Measurements from ENCODE around the gene RPUSD1.
"Not testable (repeated sequence)": the region's sequence is repeated elsewhere in the genome, so short reads cannot be mapped to it uniquely, and the experiment has no call there.

Gene RPUSD1

DNA sequence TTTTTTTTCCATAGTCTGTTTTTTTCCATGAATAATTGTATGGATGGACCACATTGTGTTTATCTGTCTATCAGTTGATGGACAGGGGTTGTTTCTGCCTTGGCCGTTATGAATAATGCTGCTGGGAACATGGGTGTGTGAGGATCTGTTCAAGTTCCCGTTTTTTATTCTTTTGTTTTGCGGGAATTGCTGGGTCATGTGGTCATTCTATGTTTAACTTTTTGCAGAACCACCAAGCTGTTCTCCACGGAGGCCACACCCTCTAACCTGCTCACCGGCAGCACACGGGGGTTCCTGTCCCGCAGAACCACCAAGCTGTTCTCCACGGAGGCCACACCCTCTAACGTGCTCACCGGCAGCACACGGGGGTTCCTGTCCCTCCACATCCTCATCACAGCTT, 33.5 kb downstream of the RPUSD1 start:
- H3K79me2 ChIP-seq (ENCODE audit: insufficient read depth, low read length), result no peaks in the 10 kb centered on the region
- H3K27me3 ChIP-seq (ENCODE audit: low read length), result no peaks in the 10 kb centered on the region
- no peak overlapping the region for H3K4me2 ChIP-seq (ENCODE audit: low read depth, low read length, poor library complexity, severe bottlenecking)
- H3K9me3 ChIP-seq (ENCODE audit: insufficient read depth, low read length), result no peaks in the 10 kb centered on the region
- no peak overlapping the region for H3K27ac ChIP-seq (ENCODE audit: low read depth, low read length)
- no peak overlapping the region for H3K4me3 ChIP-seq (ENCODE audit: insufficient read depth, low read length, poor library complexity, severe bottlenecking)
- H4K20me1 ChIP-seq (ENCODE audit: low read depth, low read length), result no peaks in the 10 kb centered on the region
- no peaks in the 10 kb centered on the region for H3K36me3 ChIP-seq (ENCODE audit: low read length)
- no peaks in the 10 kb centered on the region for H3K9me2 ChIP-seq (replicated peaks; ENCODE audit: insufficient read depth, low read length)
- no peak overlapping the region for H3K9ac ChIP-seq (ENCODE audit: low read length)
- no peak overlapping the region for H2AFZ ChIP-seq (ENCODE audit: low read depth, low read length, severe bottlenecking)
- H3F3A ChIP-seq (ENCODE audit: insufficient read depth), result no peaks in the 10 kb centered on the region
- TF ChIP-seq, protein P1, sequence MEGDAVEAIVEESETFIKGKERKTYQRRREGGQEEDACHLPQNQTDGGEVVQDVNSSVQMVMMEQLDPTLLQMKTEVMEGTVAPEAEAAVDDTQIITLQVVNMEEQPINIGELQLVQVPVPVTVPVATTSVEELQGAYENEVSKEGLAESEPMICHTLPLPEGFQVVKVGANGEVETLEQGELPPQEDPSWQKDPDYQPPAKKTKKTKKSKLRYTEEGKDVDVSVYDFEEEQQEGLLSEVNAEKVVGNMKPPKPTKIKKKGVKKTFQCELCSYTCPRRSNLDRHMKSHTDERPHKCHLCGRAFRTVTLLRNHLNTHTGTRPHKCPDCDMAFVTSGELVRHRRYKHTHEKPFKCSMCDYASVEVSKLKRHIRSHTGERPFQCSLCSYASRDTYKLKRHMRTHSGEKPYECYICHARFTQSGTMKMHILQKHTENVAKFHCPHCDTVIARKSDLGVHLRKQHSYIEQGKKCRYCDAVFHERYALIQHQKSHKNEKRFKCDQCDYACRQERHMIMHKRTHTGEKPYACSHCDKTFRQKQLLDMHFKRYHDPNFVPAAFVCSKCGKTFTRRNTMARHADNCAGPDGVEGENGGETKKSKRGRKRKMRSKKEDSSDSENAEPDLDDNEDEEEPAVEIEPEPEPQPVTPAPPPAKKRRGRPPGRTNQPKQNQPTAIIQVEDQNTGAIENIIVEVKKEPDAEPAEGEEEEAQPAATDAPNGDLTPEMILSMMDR (IDR thresholded peaks at IDR 0.05; ENCODE audit: insufficient read depth, low read length, poor library complexity, severe bottlenecking), result no peak
- no peak for TF ChIP-seq EZH2phosphoT487 (conservative IDR thresholded peaks at IDR 0.05; ENCODE audit: low read length)

DNA sequence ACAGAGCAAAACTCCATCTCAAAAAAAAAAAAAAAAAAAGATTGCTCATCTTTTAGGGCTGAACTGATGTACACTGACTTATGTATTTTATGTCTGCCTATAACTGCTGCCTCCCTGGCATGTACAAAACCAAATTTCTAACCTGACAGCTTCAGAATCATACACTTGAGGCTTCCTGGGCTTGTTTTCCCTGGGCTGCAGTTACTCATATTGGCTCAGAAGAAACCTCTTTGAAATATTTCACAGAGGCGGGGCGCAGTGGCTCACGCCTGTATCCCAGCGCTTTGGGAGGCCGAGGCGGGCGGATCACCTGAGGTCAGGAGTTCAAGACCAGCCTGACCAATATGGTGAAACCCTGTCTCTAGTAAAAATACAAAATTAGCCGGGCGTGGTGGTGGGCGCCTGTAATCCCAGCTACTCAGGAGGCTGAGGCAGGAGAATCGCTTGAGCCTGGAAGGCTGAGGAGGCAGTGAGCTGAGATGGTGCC, 34.0 kb downstream of the RPUSD1 start:
- not testable (repeated sequence) for H3K27ac ChIP-seq (ENCODE audit: low read depth, low read length); H3K4me2 ChIP-seq (ENCODE audit: low read depth, low read length, poor library complexity, severe bottlenecking)

GRCh38 chr16:752007-752312, 36.2 kb downstream of the RPUSD1 start:
- Histone ChIP-seq H3K9ac (ENCODE audit: low read length) (no peak overlapping the region), H3K4me3 (ENCODE audit: insufficient read depth, low read length, poor library complexity, severe bottlenecking) (no peak overlapping the region), H3K36me3 (ENCODE audit: low read length) (no peaks in the 10 kb centered on the region), H3K27me3 (ENCODE audit: low read length) (no peaks in the 10 kb centered on the region), H3F3A (ENCODE audit: insufficient read depth) (no peaks in the 10 kb centered on the region), H3K4me2 (ENCODE audit: low read depth, low read length, poor library complexity, severe bottlenecking) (no peak overlapping the region), H3K9me3 (ENCODE audit: insufficient read depth, low read length) (no peaks in the 10 kb centered on the region), H3K27ac (ENCODE audit: low read depth, low read length) (no peak overlapping the region), H3K79me2 (ENCODE audit: insufficient read depth, low read length) (no peaks in the 10 kb centered on the region), H4K20me1 (ENCODE audit: low read depth, low read length) (no peaks in the 10 kb centered on the region), H2AFZ (ENCODE audit: low read depth, low read length, severe bottlenecking) (no peak overlapping the region), H3K9me2 (replicated peaks; ENCODE audit: insufficient read depth, low read length) (no peaks in the 10 kb centered on the region)
- no peak for TF ChIP-seq EZH2phosphoT487 (conservative IDR thresholded peaks at IDR 0.05; ENCODE audit: low read length)
- TF ChIP-seq, protein P1 (IDR thresholded peaks at IDR 0.05; ENCODE audit: insufficient read depth, low read length, poor library complexity, severe bottlenecking), result no peak

More for the DNA sequence above, 34.0 kb downstream of the RPUSD1 start:
- H3K27me3 ChIP-seq (ENCODE audit: low read length); H3K9me2 ChIP-seq (replicated peaks; ENCODE audit: insufficient read depth, low read length); H2AFZ ChIP-seq (ENCODE audit: low read depth, low read length, severe bottlenecking); H3K9ac ChIP-seq (ENCODE audit: low read length); H3F3A ChIP-seq (ENCODE audit: insufficient read depth); H3K4me3 ChIP-seq (ENCODE audit: insufficient read depth, low read length, poor library complexity, severe bottlenecking); H3K36me3 ChIP-seq (ENCODE audit: low read length); H4K20me1 ChIP-seq (ENCODE audit: low read depth, low read length); H3K9me3 ChIP-seq (ENCODE audit: insufficient read depth, low read length); H3K79me2 ChIP-seq (ENCODE audit: insufficient read depth, low read length): not testable (repeated sequence)

DNA sequence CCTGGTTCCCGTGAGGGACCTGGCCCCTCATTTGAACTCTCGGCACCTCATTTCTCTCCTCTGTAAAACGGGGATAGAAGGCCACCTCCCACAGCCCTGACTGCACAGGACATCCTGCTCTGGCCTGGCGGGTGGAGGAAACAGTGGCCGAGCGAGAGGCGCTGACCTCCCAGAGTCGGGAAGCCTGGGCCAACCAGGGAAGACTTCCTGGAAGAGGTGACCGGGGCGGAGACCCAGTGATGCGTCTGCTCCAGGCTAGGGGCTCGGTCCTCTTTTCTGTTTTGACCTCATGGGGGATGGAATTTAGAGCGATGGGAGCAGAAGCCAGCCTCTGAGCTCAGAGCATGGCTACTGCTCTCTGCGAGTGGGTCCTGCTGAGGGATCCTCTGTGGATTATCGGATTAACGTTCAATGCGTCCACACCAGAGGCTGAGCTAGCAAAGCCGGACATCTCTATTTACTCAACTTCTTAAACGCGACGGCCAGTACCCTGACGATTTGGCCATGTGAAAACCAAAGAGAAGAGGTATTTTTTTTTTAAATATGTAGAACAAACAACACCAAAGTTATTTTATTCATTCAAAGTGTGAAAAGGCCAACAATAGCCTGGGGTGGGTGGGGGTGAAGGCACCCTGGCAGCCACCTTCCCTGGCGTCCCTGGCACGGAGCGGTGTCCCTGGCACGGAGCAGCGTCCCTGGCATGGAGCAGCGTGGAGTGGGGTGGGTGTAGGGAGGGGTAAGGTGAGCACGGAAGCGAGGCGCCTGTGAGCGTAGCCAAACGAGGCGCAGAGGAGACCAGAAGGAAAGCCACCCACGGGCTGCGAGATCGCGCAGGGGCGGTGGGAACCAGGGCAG, 36.8 kb downstream of the RPUSD1 start:
- no peak for TF ChIP-seq EZH2phosphoT487 (conservative IDR thresholded peaks at IDR 0.05; ENCODE audit: low read length)
- TF ChIP-seq, protein P1 (IDR thresholded peaks at IDR 0.05; ENCODE audit: insufficient read depth, low read length, poor library complexity, severe bottlenecking), result no peak
- Histone ChIP-seq H3K27me3 (ENCODE audit: low read length) (no peaks in the 10 kb centered on the region), H2AFZ (ENCODE audit: low read depth, low read length, severe bottlenecking) (no peak overlapping the region), H3F3A (ENCODE audit: insufficient read depth) (no peaks in the 10 kb centered on the region), H3K9me3 (ENCODE audit: insufficient read depth, low read length) (no peaks in the 10 kb centered on the region), H3K79me2 (ENCODE audit: insufficient read depth, low read length) (no peaks in the 10 kb centered on the region), H3K9ac (ENCODE audit: low read length) (no peak overlapping the region), H3K4me2 (ENCODE audit: low read depth, low read length, poor library complexity, severe bottlenecking) (no peak overlapping the region), H3K36me3 (ENCODE audit: low read length) (no peaks in the 10 kb centered on the region), H3K4me3 (ENCODE audit: insufficient read depth, low read length, poor library complexity, severe bottlenecking) (no peak overlapping the region), H3K9me2 (replicated peaks; ENCODE audit: insufficient read depth, low read length) (no peaks in the 10 kb centered on the region), H4K20me1 (ENCODE audit: low read depth, low read length) (no peaks in the 10 kb centered on the region), H3K27ac (ENCODE audit: low read depth, low read length) (no peak overlapping the region)
